H1 (cell line): ENCODE data around the gene LRBA. TPM values are rescaled to one million over a fixed set of nuclear protein-coding genes. Genes with fewer than 3 reads are reported as not detected.

ENCODE experiments used
- CTCF ChIA-PET: fragments of 300-600 bp; sonication (Branson Sonifier 250); formaldehyde crosslinking; loops from one replicate; lab custom pipeline; 2021; ENCODE audit not compliant: partially characterized antibody; lab: Charles Lee
- POLR2A ChIA-PET: fragments of 300-600 bp; sonication (Branson Sonifier 250); formaldehyde crosslinking; loops from one replicate; lab custom pipeline; 2021; ENCODE audit warnings: inconsistent platforms; ENCODE audit not compliant: partially characterized antibody; lab: Charles Lee
- DNase-seq, 2 experiments: peaks; one replicate each; pipeline versions ENCODE4 v3.0.0 to v3.0.0-alpha.2; 2010 to 2022; ENCODE audit warnings: low spot score in 2 of 2, low read depth in 1 of 2, mixed read lengths in 1 of 2
- FAIRE-seq: peaks from 2 replicates; lab custom pipeline; 2011; peaks lifted over from hg19 to GRCh38; lab: Jason Lieb, UNC
- H2AFZ ChIP-seq: 2 replicates; pipeline ENCODE4 v1.8.1; 2012; ENCODE audit warnings: low read length, inconsistent platforms
- H2AK5ac ChIP-seq: 2 replicates; pipeline ENCODE4 v1.6.1; 2013; ENCODE audit warnings: low read depth, low read length
- H2BK120ac ChIP-seq: replicated peaks from 2 replicates; pipeline ENCODE3; 2013; ENCODE audit warnings: low read depth, low read length, inconsistent platforms
- H2BK12ac ChIP-seq: 2 replicates; pipeline ENCODE4 v1.6.1; 2013; ENCODE audit warnings: low read depth, low read length
- H2BK15ac ChIP-seq: 2 replicates; pipeline ENCODE4 v1.6.1; 2013; ENCODE audit warnings: low read length
- H2BK20ac ChIP-seq: 2 replicates; pipeline ENCODE4 v1.6.1; 2013; ENCODE audit warnings: low read length
- H2BK5ac ChIP-seq: 2 replicates; pipeline ENCODE4 v1.6.1; 2013; ENCODE audit warnings: low read depth, low read length
- H3K14ac ChIP-seq: 2 replicates; pipeline ENCODE4 v1.6.1; 2013; ENCODE audit warnings: inconsistent platforms; ENCODE audit not compliant: insufficient read length
- H3K18ac ChIP-seq: 2 replicates; pipeline ENCODE4 v1.6.1; 2013; ENCODE audit warnings: low read length; ENCODE audit errors: extremely low read depth
- H3K23ac ChIP-seq: 2 replicates; pipeline ENCODE4 v1.6.1; 2013; ENCODE audit warnings: inconsistent platforms; ENCODE audit not compliant: insufficient read length
- H3K23me2 ChIP-seq: 2 replicates; pipeline ENCODE4 v1.6.1; 2013; ENCODE audit warnings: low read depth, low read length
- H3K27ac ChIP-seq: 2 replicates; pipeline ENCODE4 v1.6.1; 2011; ENCODE audit warnings: low read depth, low read length, inconsistent platforms
- H3K27me3 ChIP-seq, 4 experiments: replicated peaks in 1 of 4; 1 replicate in 1 of 4; 2 replicates in 3 of 4; pipeline versions ENCODE4 v1.6.1 to v1.8.1; 2011 to 2013; ENCODE audit warnings: low read length in 3 of 4, mild to moderate bottlenecking in 3 of 4, inconsistent platforms in 2 of 4, mixed read lengths in 2 of 4, moderate library complexity in 1 of 4; ENCODE audit not compliant: control insufficient read depth in 3 of 4, insufficient read depth in 3 of 4; ENCODE audit errors: extremely low read depth in 1 of 4
- H3K36me3 ChIP-seq, 4 experiments: 2 replicates each; pipeline versions ENCODE4 v1.6.1 to v1.8.1; 2011 to 2013; ENCODE audit warnings: mild to moderate bottlenecking in 4 of 4, low read length in 3 of 4, moderate library complexity in 2 of 4, control low read depth in 1 of 4, inconsistent platforms in 1 of 4; ENCODE audit not compliant: insufficient read depth in 4 of 4, control insufficient read depth in 2 of 4
- H3K4ac ChIP-seq: replicated peaks from 2 replicates; pipeline ENCODE3; 2013; ENCODE audit warnings: low read length, low read depth, mixed read lengths, inconsistent platforms; ENCODE audit not compliant: insufficient read length
- H3K4me1 ChIP-seq, 4 experiments: replicated peaks in 1 of 4; 1 replicate in 1 of 4; 2 replicates in 3 of 4; pipeline versions ENCODE4 v1.6.1 to v1.8.1; 2011 to 2013; ENCODE audit warnings: low read length in 3 of 4, inconsistent platforms in 2 of 4, mixed read lengths in 1 of 4; ENCODE audit not compliant: insufficient read depth in 4 of 4, control insufficient read depth in 3 of 4
- H3K4me2 ChIP-seq, 2 experiments: 2 replicates each; pipeline versions ENCODE4 v1.6.1 to v1.8.1; 2011 to 2013; ENCODE audit warnings: low read depth in 2 of 2, low read length in 2 of 2, control low read depth in 1 of 2, inconsistent platforms in 1 of 2, mild to moderate bottlenecking in 1 of 2; ENCODE audit not compliant: insufficient read depth in 1 of 2
- H3K4me3 ChIP-seq, 4 experiments: fragments of 200-600, 300-600 bp in 1 of 4; sonication (generic), shearing (Covaris generic), sonication (Bioruptor Twin) in 1 of 4; 2 replicates each; pipeline versions ENCODE4 v1.5.1 to v1.8.1; 2011 to 2016; ENCODE audit warnings: low read length in 4 of 4, low read depth in 3 of 4, control low read depth in 2 of 4, inconsistent platforms in 2 of 4, mild to moderate bottlenecking in 2 of 4, mixed read lengths in 1 of 4, moderate library complexity in 1 of 4; ENCODE audit not compliant: insufficient read depth in 2 of 4; ENCODE audit errors: extremely low read depth in 1 of 4
- H3K56ac ChIP-seq: replicated peaks from 2 replicates; pipeline ENCODE3; 2013; ENCODE audit warnings: low read depth, mild to moderate bottlenecking, mixed read lengths, low read length, inconsistent platforms; ENCODE audit not compliant: insufficient read length
- H3K79me1 ChIP-seq: 2 replicates; pipeline ENCODE4 v1.6.1; 2013; ENCODE audit warnings: low read depth, low read length, control low read depth
- H3K79me2 ChIP-seq, 2 experiments: 2 replicates each; pipeline versions ENCODE4 v1.6.1 to v1.8.1; 2012 to 2013; ENCODE audit warnings: low read length in 2 of 2, mild to moderate bottlenecking in 2 of 2, inconsistent platforms in 1 of 2; ENCODE audit not compliant: insufficient read depth in 2 of 2, control insufficient read depth in 1 of 2
- H3K9ac ChIP-seq, 4 experiments: replicated peaks in 1 of 4; 1 replicate in 1 of 4; 2 replicates in 3 of 4; pipeline versions ENCODE4 v1.6.1 to v1.8.1; 2011 to 2013; ENCODE audit warnings: low read depth in 3 of 4, low read length in 3 of 4, control low read depth in 2 of 4, mild to moderate bottlenecking in 2 of 4, moderate library complexity in 2 of 4, inconsistent platforms in 1 of 4; ENCODE audit errors: extremely low read depth in 1 of 4
- H3K9me3 ChIP-seq, 2 experiments: 2 replicates each; pipeline versions ENCODE4 v1.6.1 to v1.8.1; 2012 to 2013; ENCODE audit warnings: mild to moderate bottlenecking in 2 of 2, moderate library complexity in 2 of 2, control low read depth in 1 of 2, inconsistent platforms in 1 of 2, low read depth in 1 of 2, low read length in 1 of 2, mixed read lengths in 1 of 2; ENCODE audit not compliant: insufficient read depth in 2 of 2
- H4K20me1 ChIP-seq, 2 experiments: replicated peaks in 1 of 2; 2 replicates each; pipeline versions ENCODE3 to v1.8.1; 2011 to 2013; ENCODE audit warnings: inconsistent platforms in 2 of 2, low read length in 2 of 2, mild to moderate bottlenecking in 1 of 2; ENCODE audit not compliant: insufficient read depth in 2 of 2, control insufficient read depth in 1 of 2
- H4K5ac ChIP-seq: 2 replicates; pipeline ENCODE4 v1.6.1; 2013; ENCODE audit warnings: low read length, low read depth, mixed read lengths, inconsistent platforms; ENCODE audit not compliant: insufficient read length
- H4K8ac ChIP-seq: 2 replicates; pipeline ENCODE4 v1.8.0; 2013; ENCODE audit warnings: mild to moderate bottlenecking, moderate library complexity, low read length, inconsistent platforms; ENCODE audit not compliant: insufficient read depth; ENCODE audit errors: extremely low read depth
- H4K91ac ChIP-seq: replicated peaks from 2 replicates; pipeline ENCODE3; 2013; ENCODE audit warnings: low read length, mixed read lengths, inconsistent platforms; ENCODE audit not compliant: insufficient read length
- ATF3 ChIP-seq: IDR thresholded peaks from 2 replicates; pipeline ENCODE4 v1.6.1; 2011; ENCODE audit warnings: low read depth, mild to moderate bottlenecking, low read length; ENCODE audit not compliant: insufficient read depth
- CEBPB ChIP-seq: IDR thresholded peaks from 2 replicates; pipeline ENCODE4 v1.6.1; 2012; ENCODE audit warnings: low read depth, low read length
- POU5F1 ChIP-seq: IDR thresholded peaks from 2 replicates; pipeline ENCODE4 v1.6.1; 2011; ENCODE audit warnings: low read depth, mild to moderate bottlenecking, low read length, moderate library complexity
- WGBS, 2 experiments: shearing (Covaris generic) in 1 of 2; methylation state at CpG; one replicate each; pipeline versions ENCODE4 v1.1.6 to v1.1.7; 2013 to 2015; ENCODE audit warnings: low lambda C conversion rate in 2 of 2, mixed read lengths in 2 of 2, inconsistent platforms in 1 of 2, low coverage in 1 of 2, missing lambda C conversion rate in 1 of 2; ENCODE audit not compliant: insufficient replicate concordance in 2 of 2, insufficient coverage in 1 of 2, insufficient read length in 1 of 2; ENCODE audit errors: extremely low coverage in 1 of 2, missing lambda C conversion rate in 1 of 2; 5-methylcytosine and 5-hydroxymethylcytosine counted together
- polyA plus RNA-seq, 7 experiments: library from polyadenylated mRNA; depleted of rRNA in 3 of 7; stranded (reverse) in 5 of 7; unstranded in 2 of 7; fragments of >200 nt in 5 of 7; fragments of 200-250 nt in 2 of 7; gene quantifications; 1 replicate in 5 of 7; 2 replicates in 1 of 7; 4 replicates in 1 of 7; pipeline versions ENCODE4 v1.2.1 to v1.2.3, GENCODE V29; 2011 to 2013; ENCODE audit warnings: missing spikeins in 2 of 7, mixed read lengths in 2 of 7
- total RNA-seq: library from RNA; stranded (reverse); fragmentation: NEBNext Ultra II Directional; extraction: Animal tissue kit (Norgen Biotek cat#: 25700); gene quantifications from 2 replicates; pipeline ENCODE4 v1.2.1, GENCODE V29; 2021

LRBA gene
- total and polyA plus RNA-seq, 2 of the 8 experiments (the other 6 are each of a cell fraction or from before 2014, with no cell fraction given): 54.6 to 83.2 TPM

- Histone ChIP-seq H2BK5ac (no peak overlapping the region), H2BK15ac (no peak overlapping the region), H4K20me1 (peaks cover 3 to 4% of the 10 kb centered on the region in 2 experiments), H3K4me1 (no peaks in the 10 kb centered on the region; a peak in 1 of 7 replicates), H2BK12ac (no peak overlapping the region), H3K79me2 (no peaks in the 10 kb centered on the region), H4K8ac (no peak overlapping the region), H3K36me3 (no peaks in the 10 kb centered on the region), H2AFZ (no peak overlapping the region), H2AK5ac (no peak overlapping the region), H3K9ac (no peak overlapping the region), H3K14ac (no peak overlapping the region), H3K56ac (no peak overlapping the region), H3K18ac (no peak overlapping the region), H2BK20ac (no peak overlapping the region), H3K9me3 (no peaks in the 10 kb centered on the region), H4K91ac (no peak overlapping the region), H3K27me3 (no peaks in the 10 kb centered on the region), H3K23ac (no peak overlapping the region), H3K79me1 (no peaks in the 10 kb centered on the region), H3K4me2 (no peak overlapping the region), H3K23me2 (no peaks in the 10 kb centered on the region), H3K27ac (no peak overlapping the region), H4K5ac (no peak overlapping the region), H2BK120ac (no peak overlapping the region), H3K4me3 (no peak overlapping the region), H3K4ac (no peak overlapping the region)
- ChIA-PET CTCF (interaction anchor here (0.8 to 1.5 kb wide), 2 partner anchors 13 to 18 kb away, joined by 3 to 4 read pairs; no protein-coding TSS in a partner anchor), POLR2A (interaction anchor here (0.7 to 1.0 kb wide), 2 partner anchors 9 to 18 kb away, joined by 3 read pairs; no protein-coding TSS in a partner anchor)
- no peak for DNase-seq
- WGBS, 2 experiments: 92% methylated on average over 4 of the region's 4 CpGs; no CpG with 5 or more reads in 1 of the 2 experiments
- FAIRE-seq: no peak
- TF ChIP-seq ATF3: no peak
- TF ChIP-seq POU5F1: no peak
- no peak for TF ChIP-seq CEBPB
Observed at GRCh38 chr4:150322646-150323045, 692.4 kb downstream of the LRBA start.
